ENCODE measurements around the gene IGF2R. TPM values are rescaled to one million over a fixed set of nuclear protein-coding genes. Genes with fewer than 3 reads are reported as not detected.

The IGF2R gene
- total and polyA plus RNA-seq, 2 of the 13 experiments (the other 11 are each of a cell fraction or from before 2014, with no cell fraction given): 38.3 to 70.0 TPM

DNA sequence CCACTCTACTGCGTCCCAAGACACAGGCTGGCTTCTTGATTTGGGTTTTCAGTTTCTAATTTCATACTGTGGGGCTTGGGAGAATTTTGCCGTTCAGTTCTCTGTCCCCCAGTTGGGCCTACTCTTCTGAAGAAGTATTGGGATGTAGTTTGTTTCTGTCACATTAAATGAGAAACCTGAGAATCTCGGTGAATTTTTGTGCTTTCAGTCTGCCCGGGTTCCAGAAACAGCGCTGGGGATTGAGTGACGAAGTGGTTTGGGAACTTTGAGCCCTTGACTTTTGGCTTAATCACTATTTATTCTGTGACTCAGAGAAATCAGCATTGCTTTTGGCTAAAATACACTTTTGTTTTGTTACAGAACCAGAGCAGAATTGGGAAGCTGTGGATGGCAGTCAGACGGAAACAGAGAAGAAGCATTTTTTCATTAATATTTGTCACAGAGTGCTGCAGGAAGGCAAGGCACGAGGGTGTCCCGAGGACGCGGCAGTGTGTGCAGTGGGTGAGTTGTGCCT is 74.0 kb downstream of the IGF2R start (continued):
- TF ChIP-seq FOXO1 (CRISPR knock-in tag; IDR thresholded peaks at IDR 0.05): peak; percentile 48; the same call in 1 of the 2 replicates
- peak; percentile 68; the same call in 1 of the 3 replicates for TF ChIP-seq MXI1 (IDR thresholded peaks at IDR 0.05; ENCODE audit: borderline replicate concordance, low read depth, low read length)
- TF ChIP-seq GABPB1 (CRISPR knock-in tag; IDR thresholded peaks at IDR 0.05): no peak
- TF ChIP-seq TCF7 (IDR thresholded peaks at IDR 0.05; ENCODE audit: low read depth): no peak
- TF ChIP-seq SOX13 (IDR thresholded peaks at IDR 0.05): no peak
- peak in 1 of 2 experiments; percentile 63; a peak in 2 of 4 replicates for TF ChIP-seq SOX13 (CRISPR knock-in tag; conservative IDR thresholded peaks at IDR 0.05 in 1 of 2, IDR thresholded peaks at IDR 0.05 in 1 of 2)
- TF ChIP-seq MTA1 (CRISPR knock-in tag; IDR thresholded peaks at IDR 0.05; ENCODE audit: borderline replicate concordance): no peak
- TF ChIP-seq KLF6 (CRISPR knock-in tag; IDR thresholded peaks at IDR 0.05): no peak
- TF ChIP-seq TBX2 (CRISPR knock-in tag; IDR thresholded peaks at IDR 0.05; ENCODE audit: borderline replicate concordance): peak; percentile 58; the same call in 1 of the 2 replicates
- TF ChIP-seq, protein P1, sequence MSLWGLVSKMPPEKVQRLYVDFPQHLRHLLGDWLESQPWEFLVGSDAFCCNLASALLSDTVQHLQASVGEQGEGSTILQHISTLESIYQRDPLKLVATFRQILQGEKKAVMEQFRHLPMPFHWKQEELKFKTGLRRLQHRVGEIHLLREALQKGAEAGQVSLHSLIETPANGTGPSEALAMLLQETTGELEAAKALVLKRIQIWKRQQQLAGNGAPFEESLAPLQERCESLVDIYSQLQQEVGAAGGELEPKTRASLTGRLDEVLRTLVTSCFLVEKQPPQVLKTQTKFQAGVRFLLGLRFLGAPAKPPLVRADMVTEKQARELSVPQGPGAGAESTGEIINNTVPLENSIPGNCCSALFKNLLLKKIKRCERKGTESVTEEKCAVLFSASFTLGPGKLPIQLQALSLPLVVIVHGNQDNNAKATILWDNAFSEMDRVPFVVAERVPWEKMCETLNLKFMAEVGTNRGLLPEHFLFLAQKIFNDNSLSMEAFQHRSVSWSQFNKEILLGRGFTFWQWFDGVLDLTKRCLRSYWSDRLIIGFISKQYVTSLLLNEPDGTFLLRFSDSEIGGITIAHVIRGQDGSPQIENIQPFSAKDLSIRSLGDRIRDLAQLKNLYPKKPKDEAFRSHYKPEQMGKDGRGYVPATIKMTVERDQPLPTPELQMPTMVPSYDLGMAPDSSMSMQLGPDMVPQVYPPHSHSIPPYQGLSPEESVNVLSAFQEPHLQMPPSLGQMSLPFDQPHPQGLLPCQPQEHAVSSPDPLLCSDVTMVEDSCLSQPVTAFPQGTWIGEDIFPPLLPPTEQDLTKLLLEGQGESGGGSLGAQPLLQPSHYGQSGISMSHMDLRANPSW (CRISPR knock-in tag; IDR thresholded peaks at IDR 0.05; ENCODE audit: borderline replicate concordance): no peak
- TF ChIP-seq, protein P2, sequence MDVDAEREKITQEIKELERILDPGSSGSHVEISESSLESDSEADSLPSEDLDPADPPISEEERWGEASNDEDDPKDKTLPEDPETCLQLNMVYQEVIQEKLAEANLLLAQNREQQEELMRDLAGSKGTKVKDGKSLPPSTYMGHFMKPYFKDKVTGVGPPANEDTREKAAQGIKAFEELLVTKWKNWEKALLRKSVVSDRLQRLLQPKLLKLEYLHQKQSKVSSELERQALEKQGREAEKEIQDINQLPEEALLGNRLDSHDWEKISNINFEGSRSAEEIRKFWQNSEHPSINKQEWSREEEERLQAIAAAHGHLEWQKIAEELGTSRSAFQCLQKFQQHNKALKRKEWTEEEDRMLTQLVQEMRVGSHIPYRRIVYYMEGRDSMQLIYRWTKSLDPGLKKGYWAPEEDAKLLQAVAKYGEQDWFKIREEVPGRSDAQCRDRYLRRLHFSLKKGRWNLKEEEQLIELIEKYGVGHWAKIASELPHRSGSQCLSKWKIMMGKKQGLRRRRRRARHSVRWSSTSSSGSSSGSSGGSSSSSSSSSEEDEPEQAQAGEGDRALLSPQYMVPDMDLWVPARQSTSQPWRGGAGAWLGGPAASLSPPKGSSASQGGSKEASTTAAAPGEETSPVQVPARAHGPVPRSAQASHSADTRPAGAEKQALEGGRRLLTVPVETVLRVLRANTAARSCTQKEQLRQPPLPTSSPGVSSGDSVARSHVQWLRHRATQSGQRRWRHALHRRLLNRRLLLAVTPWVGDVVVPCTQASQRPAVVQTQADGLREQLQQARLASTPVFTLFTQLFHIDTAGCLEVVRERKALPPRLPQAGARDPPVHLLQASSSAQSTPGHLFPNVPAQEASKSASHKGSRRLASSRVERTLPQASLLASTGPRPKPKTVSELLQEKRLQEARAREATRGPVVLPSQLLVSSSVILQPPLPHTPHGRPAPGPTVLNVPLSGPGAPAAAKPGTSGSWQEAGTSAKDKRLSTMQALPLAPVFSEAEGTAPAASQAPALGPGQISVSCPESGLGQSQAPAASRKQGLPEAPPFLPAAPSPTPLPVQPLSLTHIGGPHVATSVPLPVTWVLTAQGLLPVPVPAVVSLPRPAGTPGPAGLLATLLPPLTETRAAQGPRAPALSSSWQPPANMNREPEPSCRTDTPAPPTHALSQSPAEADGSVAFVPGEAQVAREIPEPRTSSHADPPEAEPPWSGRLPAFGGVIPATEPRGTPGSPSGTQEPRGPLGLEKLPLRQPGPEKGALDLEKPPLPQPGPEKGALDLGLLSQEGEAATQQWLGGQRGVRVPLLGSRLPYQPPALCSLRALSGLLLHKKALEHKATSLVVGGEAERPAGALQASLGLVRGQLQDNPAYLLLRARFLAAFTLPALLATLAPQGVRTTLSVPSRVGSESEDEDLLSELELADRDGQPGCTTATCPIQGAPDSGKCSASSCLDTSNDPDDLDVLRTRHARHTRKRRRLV (CRISPR knock-in tag; IDR thresholded peaks at IDR 0.05): peak; percentile 58; the same call in 1 of the 2 replicates
- no peak for TF ChIP-seq RARG (CRISPR knock-in tag; IDR thresholded peaks at IDR 0.05; ENCODE audit: low read depth)
- no peak for TF ChIP-seq ZNF660 (CRISPR knock-in tag; IDR thresholded peaks at IDR 0.05; ENCODE audit: borderline replicate concordance, low read depth)
- no peak for TF ChIP-seq TOE1 (CRISPR knock-in tag; IDR thresholded peaks at IDR 0.05)
- no peak for TF ChIP-seq ZNF615 (CRISPR knock-in tag; IDR thresholded peaks at IDR 0.05; ENCODE audit: borderline replicate concordance)
- no peak for TF ChIP-seq ZNF280B (CRISPR knock-in tag; IDR thresholded peaks at IDR 0.05; ENCODE audit: borderline replicate concordance)
- TF ChIP-seq, protein P3, sequence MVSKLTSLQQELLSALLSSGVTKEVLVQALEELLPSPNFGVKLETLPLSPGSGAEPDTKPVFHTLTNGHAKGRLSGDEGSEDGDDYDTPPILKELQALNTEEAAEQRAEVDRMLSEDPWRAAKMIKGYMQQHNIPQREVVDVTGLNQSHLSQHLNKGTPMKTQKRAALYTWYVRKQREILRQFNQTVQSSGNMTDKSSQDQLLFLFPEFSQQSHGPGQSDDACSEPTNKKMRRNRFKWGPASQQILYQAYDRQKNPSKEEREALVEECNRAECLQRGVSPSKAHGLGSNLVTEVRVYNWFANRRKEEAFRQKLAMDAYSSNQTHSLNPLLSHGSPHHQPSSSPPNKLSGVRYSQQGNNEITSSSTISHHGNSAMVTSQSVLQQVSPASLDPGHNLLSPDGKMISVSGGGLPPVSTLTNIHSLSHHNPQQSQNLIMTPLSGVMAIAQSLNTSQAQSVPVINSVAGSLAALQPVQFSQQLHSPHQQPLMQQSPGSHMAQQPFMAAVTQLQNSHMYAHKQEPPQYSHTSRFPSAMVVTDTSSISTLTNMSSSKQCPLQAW (CRISPR knock-in tag; IDR thresholded peaks at IDR 0.05): peak; percentile 60
- no peak for TF ChIP-seq ZNF616 (CRISPR knock-in tag; IDR thresholded peaks at IDR 0.05; ENCODE audit: low read depth)
- no peak for TF ChIP-seq ZNF138 (CRISPR knock-in tag; IDR thresholded peaks at IDR 0.05; ENCODE audit: low read depth)

All from HepG2 (cell line).